Measurements from ENCODE around the gene TUBB4B. TPM values are rescaled to one million over a fixed set of nuclear protein-coding genes. Genes with fewer than 3 reads are reported as not detected.

TUBB4B gene
- total RNA-seq, 1 experiment from 2014 or later: 360 TPM

DNA sequence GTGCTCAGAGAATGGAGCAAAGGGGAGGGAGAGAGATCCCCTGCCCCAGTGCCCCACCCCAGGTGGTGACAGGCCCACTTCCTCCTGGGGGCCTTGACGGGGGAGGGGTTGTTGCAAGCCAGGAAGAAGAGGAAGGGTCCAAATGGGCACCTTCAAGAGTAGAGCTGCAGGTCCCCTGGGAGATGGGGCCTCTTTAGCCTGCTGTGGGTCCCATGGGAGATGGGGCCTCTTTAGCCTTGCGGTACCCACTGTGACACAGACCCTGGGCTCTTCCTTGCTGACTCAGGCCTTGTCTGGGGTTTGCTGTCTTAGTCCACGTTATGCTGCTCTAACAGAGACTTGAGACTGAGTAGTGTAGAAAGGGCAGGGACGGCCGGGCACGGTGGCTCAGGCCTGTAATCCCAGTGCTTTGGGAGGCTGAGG, 26.9 kb downstream of the TUBB4B start:
- Mint-ChIP-seq H3K36me3 (ENCODE audit: insufficient read depth, unreplicated experiment) (peaks cover 41% of the 10 kb centered on the region), H3K4me3 (ENCODE audit: low read depth, unreplicated experiment) (no peak overlapping the region), H3K4me1 (ENCODE audit: low read depth, unreplicated experiment) (peaks cover 10% of the 10 kb centered on the region), H3K27ac (ENCODE audit: unreplicated experiment) (no peak overlapping the region), H3K27me3 (ENCODE audit: unreplicated experiment) (no peaks in the 10 kb centered on the region), H3K9me3 (ENCODE audit: low read depth, unreplicated experiment) (no peaks in the 10 kb centered on the region)
- no TSS peak for BruUV-seq (replicated peaks)
- intact Hi-C loops (cut with micrococcal nuclease; ENCODE audit: unreplicated experiment): no loop called here
- DNase-seq: no peak
- CTCF ChIA-PET: no interaction called here
- TF ChIP-seq, protein P1, sequence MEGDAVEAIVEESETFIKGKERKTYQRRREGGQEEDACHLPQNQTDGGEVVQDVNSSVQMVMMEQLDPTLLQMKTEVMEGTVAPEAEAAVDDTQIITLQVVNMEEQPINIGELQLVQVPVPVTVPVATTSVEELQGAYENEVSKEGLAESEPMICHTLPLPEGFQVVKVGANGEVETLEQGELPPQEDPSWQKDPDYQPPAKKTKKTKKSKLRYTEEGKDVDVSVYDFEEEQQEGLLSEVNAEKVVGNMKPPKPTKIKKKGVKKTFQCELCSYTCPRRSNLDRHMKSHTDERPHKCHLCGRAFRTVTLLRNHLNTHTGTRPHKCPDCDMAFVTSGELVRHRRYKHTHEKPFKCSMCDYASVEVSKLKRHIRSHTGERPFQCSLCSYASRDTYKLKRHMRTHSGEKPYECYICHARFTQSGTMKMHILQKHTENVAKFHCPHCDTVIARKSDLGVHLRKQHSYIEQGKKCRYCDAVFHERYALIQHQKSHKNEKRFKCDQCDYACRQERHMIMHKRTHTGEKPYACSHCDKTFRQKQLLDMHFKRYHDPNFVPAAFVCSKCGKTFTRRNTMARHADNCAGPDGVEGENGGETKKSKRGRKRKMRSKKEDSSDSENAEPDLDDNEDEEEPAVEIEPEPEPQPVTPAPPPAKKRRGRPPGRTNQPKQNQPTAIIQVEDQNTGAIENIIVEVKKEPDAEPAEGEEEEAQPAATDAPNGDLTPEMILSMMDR (IDR thresholded peaks at IDR 0.05; ENCODE audit: unreplicated experiment): no peak

DNA sequence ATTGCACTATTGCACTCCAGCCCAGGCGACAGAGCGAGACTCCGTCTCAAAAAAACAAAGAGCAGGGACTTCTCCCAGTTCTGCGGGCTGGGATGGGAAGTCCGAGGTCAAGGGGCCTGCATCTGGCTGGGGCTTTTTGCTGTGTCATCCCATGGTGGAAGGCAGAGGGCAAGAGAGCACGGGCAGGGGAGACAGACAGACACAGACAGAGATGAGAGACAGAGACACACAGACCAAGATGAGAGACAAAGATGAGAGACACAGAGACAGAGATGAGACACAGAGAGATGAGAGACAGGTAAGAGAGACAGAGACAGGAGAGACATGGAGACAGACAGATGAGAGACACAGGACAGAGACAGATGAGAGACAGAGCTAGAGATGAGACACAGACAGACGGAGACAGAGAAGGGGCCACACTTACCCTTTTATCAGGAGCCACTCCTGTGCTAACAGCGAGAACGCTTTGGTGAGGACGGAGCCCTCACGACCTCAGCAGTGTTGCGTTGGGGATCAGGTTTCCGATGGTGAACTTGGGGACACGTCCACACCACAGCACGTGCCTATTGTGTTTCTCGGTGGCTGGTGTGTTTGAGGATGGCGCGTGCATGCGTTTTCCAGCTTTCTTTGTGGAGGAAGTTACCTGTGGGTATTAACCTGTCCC, 27.6 kb downstream of the TUBB4B start:
- BruUV-seq (replicated peaks): no TSS peak
- CTCF ChIA-PET: no interaction called here
- peaks cover 10% of the 10 kb centered on the region for H3K4me1 Mint-ChIP-seq (ENCODE audit: low read depth, unreplicated experiment)
- H3K4me3 Mint-ChIP-seq (ENCODE audit: low read depth, unreplicated experiment): no peak overlapping the region
- peaks cover 44% of the 10 kb centered on the region for H3K36me3 Mint-ChIP-seq (ENCODE audit: insufficient read depth, unreplicated experiment)
- intact Hi-C loops (cut with micrococcal nuclease; ENCODE audit: unreplicated experiment): no loop called here
- H3K27me3 Mint-ChIP-seq (ENCODE audit: unreplicated experiment): no peaks in the 10 kb centered on the region
- no peak overlapping the region for H3K27ac Mint-ChIP-seq (ENCODE audit: unreplicated experiment)
- no peaks in the 10 kb centered on the region for H3K9me3 Mint-ChIP-seq (ENCODE audit: low read depth, unreplicated experiment)
- TF ChIP-seq, protein P1 (IDR thresholded peaks at IDR 0.05; ENCODE audit: unreplicated experiment): no peak
- DNase-seq: no peak

DNA sequence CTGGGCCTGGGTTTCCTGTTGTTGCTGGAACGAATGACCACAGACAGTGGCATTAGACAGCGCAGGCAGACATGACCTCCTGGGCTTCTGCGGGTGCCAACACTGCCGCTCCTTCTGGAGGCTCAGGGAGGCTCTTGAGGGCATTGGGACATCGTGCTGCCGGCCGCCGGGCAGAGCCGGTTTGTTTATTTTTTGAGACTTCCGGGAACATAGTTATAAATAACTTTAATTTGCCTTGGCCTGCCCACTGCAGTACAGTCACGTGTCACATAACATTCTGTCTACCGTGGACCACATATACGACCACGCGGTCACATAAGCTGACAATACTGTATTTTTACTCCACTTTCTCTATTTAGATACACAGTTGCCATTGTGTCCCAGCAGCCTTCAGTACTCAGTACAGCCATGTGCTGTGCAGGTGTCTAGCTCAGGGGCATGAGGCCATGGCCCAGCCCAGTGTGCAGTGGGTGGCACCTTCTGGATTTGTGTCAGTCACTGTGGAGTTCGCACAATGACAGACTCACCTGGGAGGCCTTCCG, 28.2 kb downstream of the TUBB4B start:
- TF ChIP-seq, protein P1 (IDR thresholded peaks at IDR 0.05; ENCODE audit: unreplicated experiment): no peak
- H3K4me1 Mint-ChIP-seq (ENCODE audit: low read depth, unreplicated experiment): peaks cover 10% of the 10 kb centered on the region
- no peak for DNase-seq
- CTCF ChIA-PET: no interaction called here
- H3K4me3 Mint-ChIP-seq (ENCODE audit: low read depth, unreplicated experiment): no peak overlapping the region
- BruUV-seq (replicated peaks): no TSS peak
- no peaks in the 10 kb centered on the region for H3K9me3 Mint-ChIP-seq (ENCODE audit: low read depth, unreplicated experiment)
- H3K36me3 Mint-ChIP-seq (ENCODE audit: insufficient read depth, unreplicated experiment): peaks cover 43% of the 10 kb centered on the region
- intact Hi-C loops (cut with micrococcal nuclease; ENCODE audit: unreplicated experiment): no loop called here
- H3K27me3 Mint-ChIP-seq (ENCODE audit: unreplicated experiment): no peaks in the 10 kb centered on the region
- no peak overlapping the region for H3K27ac Mint-ChIP-seq (ENCODE audit: unreplicated experiment)

DNA sequence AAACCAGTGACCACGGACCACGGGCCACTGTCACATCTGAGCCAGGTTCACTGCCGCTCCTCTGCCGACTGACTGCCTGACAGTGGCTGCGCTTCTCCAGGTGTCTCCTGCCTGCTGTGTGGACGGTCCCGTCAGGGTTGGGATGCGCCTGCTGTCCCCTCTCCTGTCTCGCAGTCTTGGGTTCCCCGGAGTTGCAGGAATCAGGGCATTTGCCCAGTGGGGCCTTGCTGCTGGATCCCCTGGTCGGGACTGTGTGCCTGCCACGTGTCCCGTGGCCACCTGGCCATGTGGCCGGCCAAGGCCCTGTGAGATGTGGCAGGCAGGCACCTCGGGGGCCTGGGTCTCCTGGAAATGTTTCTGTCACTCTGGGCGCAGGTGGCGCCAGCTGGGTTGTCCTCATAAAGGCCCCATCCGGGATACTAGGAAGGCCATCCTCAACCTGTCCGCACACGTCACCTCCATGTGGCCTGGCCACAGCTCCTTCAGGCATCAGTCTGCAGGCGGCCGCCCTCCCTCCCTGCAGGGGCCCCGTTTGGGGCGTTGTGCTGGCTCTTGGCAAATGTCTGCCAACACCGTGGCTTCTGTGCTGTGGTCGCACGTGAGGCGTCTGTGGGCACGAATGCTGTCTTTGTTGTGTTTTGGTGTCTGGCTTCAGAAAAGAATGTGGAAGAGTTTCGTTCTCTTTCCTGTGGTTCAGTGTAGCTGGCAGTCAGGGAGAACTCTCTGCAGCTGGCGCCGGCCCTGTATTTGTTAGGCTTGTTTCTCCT, 30.0 kb downstream of the TUBB4B start:
- no peak overlapping the region for H3K4me3 Mint-ChIP-seq (ENCODE audit: low read depth, unreplicated experiment)
- H3K9me3 Mint-ChIP-seq (ENCODE audit: low read depth, unreplicated experiment): no peaks in the 10 kb centered on the region
- intact Hi-C loops (cut with micrococcal nuclease; ENCODE audit: unreplicated experiment): no loop called here
- TF ChIP-seq, protein P1 (IDR thresholded peaks at IDR 0.05; ENCODE audit: unreplicated experiment): no peak
- no TSS peak for BruUV-seq (replicated peaks)
- no peaks in the 10 kb centered on the region for H3K27me3 Mint-ChIP-seq (ENCODE audit: unreplicated experiment)
- DNase-seq: no peak
- CTCF ChIA-PET: no interaction called here
- peaks cover 58% of the 10 kb centered on the region for H3K36me3 Mint-ChIP-seq (ENCODE audit: insufficient read depth, unreplicated experiment)
- no peak overlapping the region for H3K27ac Mint-ChIP-seq (ENCODE audit: unreplicated experiment)
- peaks cover 19% of the 10 kb centered on the region for H3K4me1 Mint-ChIP-seq (ENCODE audit: low read depth, unreplicated experiment)
